Measurements from ENCODE around the gene S100G.
"Not testable (repeated sequence)": the region's sequence is repeated elsewhere in the genome, so short reads cannot be mapped to it uniquely, and the experiment has no call there.

Gene S100G

GRCh38 chrX:16649858-16650257, at the start of gene S100G:
TSS of gene S100G (plus strand) at chrX:16650158. CDS start at chrX:16651007, 849 bp downstream.
- no peak for DNase-seq

- no peak for DNase-seq
Observed at GRCh38 chrX:16601885-16602284, 48.1 kb upstream of the S100G start.

- not testable (repeated sequence) for DNase-seq
Observed at GRCh38 chrX:16603235-16603634, 46.7 kb upstream of the S100G start.

- no peak for DNase-seq
Observed at GRCh38 chrX:16603822-16604221, 46.1 kb upstream of the S100G start.

GRCh38 chrX:16604337-16604736, 45.6 kb upstream of the S100G start:
- DNase-seq = no peak

GRCh38 chrX:16606142-16606720, 43.7 kb upstream of the S100G start:
- DNase-seq = no peak

- no peak for DNase-seq
Observed at GRCh38 chrX:16610121-16610621, 39.8 kb upstream of the S100G start.

- not testable (repeated sequence) for DNase-seq
Observed at GRCh38 chrX:16610654-16611053, 39.3 kb upstream of the S100G start.

GRCh38 chrX:16612257-16612897, 37.6 kb upstream of the S100G start:
- no peak for DNase-seq

- DNase-seq = no peak
Observed at GRCh38 chrX:16617382-16617781, 32.6 kb upstream of the S100G start.

- no peak for DNase-seq
Observed at GRCh38 chrX:16618422-16618821, 31.5 kb upstream of the S100G start.

GRCh38 chrX:16619024-16619423, 30.9 kb upstream of the S100G start:
- DNase-seq = no peak

GRCh38 chrX:16628511-16628910, 21.4 kb upstream of the S100G start:
- DNase-seq = not testable (repeated sequence)

GRCh38 chrX:16628946-16629595, 20.9 kb upstream of the S100G start:
- DNase-seq = no peak

- DNase-seq = no peak
Observed at GRCh38 chrX:16629909-16630308, 20.0 kb upstream of the S100G start.

- DNase-seq = no peak
Observed at GRCh38 chrX:16633754-16634153, 16.2 kb upstream of the S100G start.

- DNase-seq = no peak
Observed at GRCh38 chrX:16635040-16635439, 14.9 kb upstream of the S100G start.

- DNase-seq = no peak
Observed at GRCh38 chrX:16635596-16635995, 14.4 kb upstream of the S100G start.

GRCh38 chrX:16638533-16638932, 11.4 kb upstream of the S100G start:
- no peak for DNase-seq

GRCh38 chrX:16639966-16640365, 10.0 kb upstream of the S100G start:
- no peak for DNase-seq

- DNase-seq = no peak
Observed at GRCh38 chrX:16640823-16641222, 9.1 kb upstream of the S100G start.

- DNase-seq = no peak
Observed at GRCh38 chrX:16643176-16643575, 6.8 kb upstream of the S100G start.

- DNase-seq = no peak
Observed at GRCh38 chrX:16646366-16647138, 3.4 kb upstream of the S100G start.
